Measurements from ENCODE around the gene PDZD2.

DNA sequence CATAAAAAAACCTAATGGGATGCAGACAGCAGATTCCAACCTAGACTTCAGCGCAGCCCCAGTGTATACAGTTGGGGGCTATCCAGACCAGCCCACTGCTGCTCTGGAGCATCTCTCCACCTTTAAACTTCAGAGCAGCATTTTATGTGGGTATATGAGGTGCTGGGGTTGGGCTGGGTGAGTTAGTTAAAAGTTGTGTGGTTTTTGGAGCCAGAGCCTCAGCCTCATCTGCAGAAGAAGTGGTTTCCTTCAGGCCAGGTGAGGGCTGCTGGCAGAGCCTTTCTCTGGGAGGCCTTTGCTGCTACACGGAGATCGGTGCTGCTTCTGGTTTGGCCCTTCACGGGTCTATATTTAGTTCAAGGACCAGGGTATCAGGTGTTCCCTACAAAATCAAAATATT, 228.3 kb downstream of the PDZD2 start:
- TF ChIP-seq CTCF (IDR thresholded peaks at IDR 0.05; ENCODE audit: low read depth, low read length) (no peak), EZH2phosphoT487 (IDR thresholded peaks at IDR 0.05; ENCODE audit: low read depth) (no peak)

All from OCI-LY3 (cell line).